Measurements from ENCODE around the gene ATXN7L1. TPM values are rescaled to one million over a fixed set of nuclear protein-coding genes. Genes with fewer than 3 reads are reported as not detected.

Gene ATXN7L1
- total RNA-seq, 4 donors from 2014 or later = 12.3 to 28.8 (median 21.0) TPM

- in situ Hi-C loops (cut with MboI; ENCODE audit: low pct_ligation_motif_present in 1 of 4, low pct_unique_long_range_greater_than_20kb in 1 of 4, low sequenced_read_pairs in 3 of 4) = no loop called here
- 89 to 100% methylated on average over 1 to 7 of the region's 7 CpGs for WGBS, 2 donors (ENCODE audit: low coverage in 1 of 2)
- Histone ChIP-seq H3K27me3 (no peaks in the 10 kb centered on the region), H3K36me3 (no peaks in the 10 kb centered on the region), H3K27ac (no peak overlapping the region), H3K4me3 (no peak overlapping the region), H3K4me1 (peaks cover 0 to 5% (median 1%) of the 10 kb centered on the region in 4 donors), H3K9me3 (no peaks in the 10 kb centered on the region)
- no peak for TF ChIP-seq POLR2A (IDR thresholded peaks at IDR 0.05)
- TF ChIP-seq POLR2AphosphoS5 (IDR thresholded peaks at IDR 0.05) = no peak
- TF ChIP-seq EP300 (IDR thresholded peaks at IDR 0.05; ENCODE audit: low read depth) = no peak
- no peak for TF ChIP-seq CTCF (IDR thresholded peaks at IDR 0.05)
- intact Hi-C loops (cut with DNase I; ENCODE audit: low total_unique reads) = no loop called here
- no peak for DNase-seq
Measured at GRCh38 chr7:105745681-105746330, 130.6 kb downstream of the ATXN7L1 start.

- no peak for DNase-seq
- intact Hi-C loops (cut with DNase I; ENCODE audit: low total_unique reads) = no loop called here
- 80 to 100% methylated on average over 1 of the region's 1 CpG for WGBS, 2 donors (ENCODE audit: low coverage in 1 of 2)
Measured at GRCh38 chr7:105744258-105744657, 132.1 kb downstream of the ATXN7L1 start.

GRCh38 chr7:105743351-105744090 lies 132.9 kb downstream of the ATXN7L1 start:
- TF ChIP-seq POLR2A (IDR thresholded peaks at IDR 0.05) (no peak), CTCF (IDR thresholded peaks at IDR 0.05) (no peak), POLR2AphosphoS5 (IDR thresholded peaks at IDR 0.05) (no peak), EP300 (IDR thresholded peaks at IDR 0.05; ENCODE audit: low read depth) (no peak)
- in situ Hi-C loops (cut with MboI; ENCODE audit: low pct_ligation_motif_present in 1 of 4, low pct_unique_long_range_greater_than_20kb in 1 of 4, low sequenced_read_pairs in 3 of 4) (no loop called here), intact Hi-C loops (cut with DNase I; ENCODE audit: low total_unique reads) (no loop called here)
- 82 to 90% methylated on average over 6 to 11 of the region's 11 CpGs for WGBS, 2 donors (ENCODE audit: low coverage in 1 of 2)
- H3K4me3 ChIP-seq = no peak overlapping the region
- H3K9me3 ChIP-seq = no peaks in the 10 kb centered on the region
- no peaks in the 10 kb centered on the region for H3K36me3 ChIP-seq
- no peak for DNase-seq
- H3K27me3 ChIP-seq = no peaks in the 10 kb centered on the region
- peaks cover 0 to 5% (median 1%) of the 10 kb centered on the region in 4 donors for H3K4me1 ChIP-seq
- H3K27ac ChIP-seq = no peak overlapping the region

More at GRCh38 chr7:105744258-105744657, 132.1 kb downstream of the ATXN7L1 start:
- in situ Hi-C loops (cut with MboI; ENCODE audit: low pct_ligation_motif_present in 1 of 4, low pct_unique_long_range_greater_than_20kb in 1 of 4, low sequenced_read_pairs in 3 of 4) = no loop called here
- Histone ChIP-seq H3K27ac (no peak overlapping the region), H3K4me3 (no peak overlapping the region), H3K4me1 (peaks cover 0 to 5% (median 1%) of the 10 kb centered on the region in 4 donors), H3K27me3 (no peaks in the 10 kb centered on the region), H3K9me3 (no peaks in the 10 kb centered on the region), H3K36me3 (no peaks in the 10 kb centered on the region)
- TF ChIP-seq CTCF (IDR thresholded peaks at IDR 0.05) (no peak), POLR2AphosphoS5 (IDR thresholded peaks at IDR 0.05) (no peak), EP300 (IDR thresholded peaks at IDR 0.05; ENCODE audit: low read depth) (no peak), POLR2A (IDR thresholded peaks at IDR 0.05) (no peak)

GRCh38 chr7:105742787-105743186 lies 133.6 kb downstream of the ATXN7L1 start:
- TF ChIP-seq POLR2A (IDR thresholded peaks at IDR 0.05) = no peak
- no peak for TF ChIP-seq EP300 (IDR thresholded peaks at IDR 0.05; ENCODE audit: low read depth)
- intact Hi-C loops (cut with DNase I; ENCODE audit: low total_unique reads) (no loop called here), in situ Hi-C loops (cut with MboI; ENCODE audit: low pct_ligation_motif_present in 1 of 4, low pct_unique_long_range_greater_than_20kb in 1 of 4, low sequenced_read_pairs in 3 of 4) (no loop called here)
- H3K4me1 ChIP-seq = peaks cover 0 to 5% (median 1%) of the 10 kb centered on the region in 4 donors
- WGBS, 2 donors (ENCODE audit: low coverage in 1 of 2) = 61% methylated on average over 3 of the region's 3 CpGs; no CpG with 5 or more reads in 1 of the 2 donors
- no peak for DNase-seq
- no peak overlapping the region for H3K27ac ChIP-seq
- H3K36me3 ChIP-seq = no peaks in the 10 kb centered on the region
- no peaks in the 10 kb centered on the region for H3K9me3 ChIP-seq
- no peaks in the 10 kb centered on the region for H3K27me3 ChIP-seq
- H3K4me3 ChIP-seq = no peak overlapping the region
